Mesangial cell (primary cell): Measurements from ENCODE around the gene OR51E1. TPM values are rescaled to one million over a fixed set of nuclear protein-coding genes. Genes with fewer than 3 reads are reported as not detected.

Experiments
- total RNA-seq: library from RNA; depleted of rRNA; stranded (reverse); fragments of >200 nt; gene quantifications from 2 replicates; pipeline ENCODE4 v1.2.3, GENCODE V29; 2015

OR51E1 gene
- total RNA-seq: not detected in 2 replicates

GRCh38 chr11:4643682-4644081, at the start of gene OR51E1:
Gene OR51E1, plus strand, starts transcription at chr11:4643982. Its CDS starts 8,545 bp downstream, at chr11:4652527.

GRCh38 chr11:4607781-4608666, 35.8 kb upstream of the OR51E1 start, which contains the start of gene TRIM68:
Gene TRIM68, minus strand, starts transcription at chr11:4608231. Its CDS starts 2,727 bp downstream, at chr11:4605504.

GRCh38 chr11:4636962-4637661, 6.7 kb upstream of the OR51E1 start, which contains the start of gene OR51D1:
Gene OR51D1, plus strand, starts transcription at chr11:4637477. Its CDS starts 2,314 bp downstream, at chr11:4639791.

DNA sequence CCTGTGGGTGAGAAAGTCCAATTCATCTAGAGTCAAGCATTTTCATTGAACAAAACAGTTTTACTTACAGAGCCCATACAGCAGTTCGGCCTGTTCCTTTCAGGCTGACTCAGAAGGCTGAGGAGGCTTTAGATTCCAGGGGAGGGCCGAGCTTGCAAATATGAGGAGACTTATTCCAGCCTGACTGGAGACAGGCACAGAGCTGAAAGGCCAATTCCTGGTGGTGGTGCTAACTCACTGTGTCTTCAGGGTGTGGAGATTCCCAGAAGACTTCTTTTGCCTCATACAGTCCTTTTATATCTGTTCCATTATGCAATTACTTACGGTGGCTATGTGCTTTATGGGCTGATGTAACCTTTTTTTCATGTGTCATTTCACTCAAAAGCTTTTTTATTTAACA, 53.8 kb downstream of the OR51E1 start, which contains the start of gene OR51E2:
Gene OR51E2, minus strand, starts transcription at position 269 of the 400 bp plus-strand sequence. CDS start 15,142 bp downstream, outside the sequence.

DNA sequence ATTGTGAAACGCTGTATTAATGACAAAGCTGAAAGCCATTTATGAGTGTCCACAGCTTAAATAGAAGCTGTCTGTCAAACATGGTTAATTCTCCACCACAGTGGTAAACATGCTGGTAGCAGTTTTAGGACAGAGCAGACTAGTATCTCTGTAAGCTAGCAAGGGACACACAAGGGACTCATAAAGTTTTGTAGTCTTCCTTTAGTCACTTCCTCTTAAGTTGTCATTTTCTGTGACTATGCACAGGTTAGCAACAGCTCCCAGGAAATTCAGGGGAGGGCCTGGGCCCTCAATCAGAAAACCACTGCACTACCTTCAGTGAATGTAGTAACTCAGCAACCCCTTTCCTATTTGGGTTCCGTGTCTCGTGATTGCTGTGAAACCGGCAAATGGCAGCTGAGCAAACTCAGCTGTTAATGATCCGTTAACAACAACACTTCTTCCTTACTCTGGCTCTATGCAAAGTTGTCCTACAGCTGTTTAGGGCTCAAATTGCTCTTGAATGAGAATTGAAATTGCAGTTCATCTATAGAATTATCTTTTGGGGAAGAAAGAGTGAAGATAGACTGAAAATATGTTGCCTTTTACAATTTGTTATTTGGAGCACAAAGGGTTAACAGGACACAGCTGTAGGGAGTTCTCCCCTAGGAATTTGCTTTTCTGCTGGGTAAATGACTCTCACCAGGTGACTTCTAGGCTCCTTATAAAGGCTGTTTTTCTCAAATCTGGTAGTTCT, 60.4 kb downstream of the OR51E1 start, which contains the start of gene MMP26:
Gene MMP26, plus strand, starts transcription at position 731 of the 736 bp plus-strand sequence.

Other genes with a start within 250 kb of the OR51E1 start
- not detected in 2 replicates for gene OR52K2, start 194.7 kb upstream of the OR51E1 start, total RNA-seq
- gene OR52K1, start 161.3 kb upstream of the OR51E1 start, total RNA-seq: not detected in 2 replicates
- not detected in 2 replicates for gene OR52M1, start 98.8 kb upstream of the OR51E1 start, total RNA-seq
- not detected in 2 replicates for gene OR52I2, start 62.2 kb upstream of the OR51E1 start, total RNA-seq
- gene OR52I1, start 49.9 kb upstream of the OR51E1 start, total RNA-seq: not detected in 2 replicates
- gene TRIM68, start 35.8 kb upstream of the OR51E1 start, total RNA-seq: 6.2 and 8.1 TPM in 2 replicates
- gene OR51D1, start 6.5 kb upstream of the OR51E1 start, total RNA-seq: not detected in 2 replicates
- gene OR51E2, start 53.9 kb downstream of the OR51E1 start, total RNA-seq: not detected in 2 replicates
- not detected in 2 replicates for gene MMP26, start 60.8 kb downstream of the OR51E1 start, total RNA-seq
- gene OR51F1, start 126.0 kb downstream of the OR51E1 start, total RNA-seq: not detected in 2 replicates
- not detected in 2 replicates for gene OR52R1, start 160.4 kb downstream of the OR51E1 start, total RNA-seq
- not detected in 2 replicates for gene OR51F2, start 177.3 kb downstream of the OR51E1 start, total RNA-seq
- gene OR51S1, start 205.2 kb downstream of the OR51E1 start, total RNA-seq: not detected in 2 replicates
- 0.13 TPM in 1 of 2 replicates, not detected in the other for gene OR51T1, start 237.9 kb downstream of the OR51E1 start, total RNA-seq